ENCODE results near the gene CD300C.
"Not testable (repeated sequence)": the region's sequence is repeated elsewhere in the genome, so short reads cannot be mapped to it uniquely, and the experiment has no call there.

CD300C gene

DNA sequence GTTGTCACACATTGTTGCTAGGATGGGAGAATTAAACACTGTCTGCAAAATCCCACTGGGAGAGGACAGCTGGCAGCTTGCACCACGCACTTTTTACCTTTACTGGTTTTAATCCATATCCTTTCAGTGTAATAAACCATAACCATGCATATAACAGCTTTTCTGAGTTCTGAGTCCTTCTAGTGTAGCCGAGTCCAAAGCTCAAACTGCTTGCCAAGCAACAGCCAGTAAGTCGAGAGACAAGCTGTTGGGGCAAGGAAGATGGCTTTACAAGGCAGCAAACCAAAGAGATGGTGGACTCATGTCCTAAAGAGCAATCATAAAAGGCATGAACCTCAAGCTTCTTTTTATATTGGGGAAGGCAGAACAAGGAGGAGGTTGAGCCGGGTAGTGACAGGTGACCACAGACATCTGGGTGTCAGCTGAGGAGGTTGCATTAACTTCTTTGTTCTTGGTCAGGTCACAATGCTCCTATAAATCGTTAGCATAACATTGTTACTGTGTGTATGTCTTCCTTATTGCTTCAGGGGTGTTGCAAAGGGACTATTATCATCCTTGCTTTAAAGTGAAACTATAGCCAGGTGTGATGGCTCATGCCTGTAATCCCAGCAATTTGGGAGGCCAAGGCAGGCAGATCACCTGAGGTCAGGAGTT is 28.7 kb upstream of the CD300C start:
- no peak overlapping the region for H3K27ac ChIP-seq (ENCODE audit: low read length)
- H3K4me3 ChIP-seq (ENCODE audit: low read length) = no peak overlapping the region
- H3K36me3 ChIP-seq (replicated peaks; ENCODE audit: insufficient read depth, low read length) = no peaks in the 10 kb centered on the region
- H3K9me2 ChIP-seq (replicated peaks; ENCODE audit: insufficient read depth, low read length) = no peaks in the 10 kb centered on the region
- no peak for DNase-seq
- H3K4me2 ChIP-seq (ENCODE audit: low read depth, low read length) = no peak overlapping the region
- no peaks in the 10 kb centered on the region for H4K20me1 ChIP-seq (ENCODE audit: insufficient read depth, low read length)
- H3K9me3 ChIP-seq (replicated peaks; ENCODE audit: insufficient read depth, low read length) = no peaks in the 10 kb centered on the region
- H2AFZ ChIP-seq (ENCODE audit: low read length) = no peak overlapping the region
- H3K79me2 ChIP-seq (ENCODE audit: low read length) = no peaks in the 10 kb centered on the region
- H3K9ac ChIP-seq (ENCODE audit: low read length) = no peak overlapping the region
- H3K4me1 ChIP-seq (ENCODE audit: low read length) = no peaks in the 10 kb centered on the region
- peaks cover 93% of the 10 kb centered on the region for H3K27me3 ChIP-seq (replicated peaks; ENCODE audit: insufficient read depth, low read length)
- TF ChIP-seq CTCF (IDR thresholded peaks at IDR 0.05; ENCODE audit: low read length) = no peak
- TF ChIP-seq EZH2phosphoT487 (IDR thresholded peaks at IDR 0.05; ENCODE audit: low read length) = no peak
- TF ChIP-seq EZH2 (optimal IDR thresholded peaks at IDR 0.05; ENCODE audit: low read depth, low read length) = no peak
- H3F3A ChIP-seq (ENCODE audit: insufficient read depth, low read length) = no peaks in the 10 kb centered on the region

DNA sequence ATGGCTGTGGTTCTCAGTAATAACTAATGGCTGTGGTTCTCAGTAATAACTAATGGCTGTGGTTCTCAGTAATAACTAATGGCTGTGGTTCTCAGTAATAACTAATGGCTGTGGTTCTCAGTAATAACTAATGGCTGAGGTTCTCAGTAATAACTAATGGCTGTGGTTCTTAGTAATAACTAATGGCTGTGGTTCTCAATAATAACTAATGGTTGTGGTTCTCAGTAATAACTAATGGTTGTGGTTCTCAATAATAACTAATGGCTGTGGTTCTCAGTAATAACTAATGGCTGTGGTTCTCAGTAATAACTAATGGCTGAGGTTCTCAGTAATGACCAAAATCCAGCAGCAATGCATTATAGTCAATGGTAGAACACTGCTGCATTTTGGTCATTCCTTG is 27.7 kb upstream of the CD300C start:
- H3K4me2 ChIP-seq (ENCODE audit: low read depth, low read length); H3K27ac ChIP-seq (ENCODE audit: low read length); H3K9me2 ChIP-seq (replicated peaks; ENCODE audit: insufficient read depth, low read length); H3K4me1 ChIP-seq (ENCODE audit: low read length); H2AFZ ChIP-seq (ENCODE audit: low read length); H3K9ac ChIP-seq (ENCODE audit: low read length); DNase-seq; H4K20me1 ChIP-seq (ENCODE audit: insufficient read depth, low read length); H3K36me3 ChIP-seq (replicated peaks; ENCODE audit: insufficient read depth, low read length); H3K79me2 ChIP-seq (ENCODE audit: low read length); H3F3A ChIP-seq (ENCODE audit: insufficient read depth, low read length); H3K4me3 ChIP-seq (ENCODE audit: low read length); H3K9me3 ChIP-seq (replicated peaks; ENCODE audit: insufficient read depth, low read length): not testable (repeated sequence)
- H3K27me3 ChIP-seq (replicated peaks; ENCODE audit: insufficient read depth, low read length) = peaks cover 86% of the 10 kb centered on the region

GRCh38 chr17:74573169-74573568 is 27.3 kb upstream of the CD300C start:
- H3K4me2 ChIP-seq (ENCODE audit: low read depth, low read length) = no peak overlapping the region
- H3K9me3 ChIP-seq (replicated peaks; ENCODE audit: insufficient read depth, low read length) = no peaks in the 10 kb centered on the region
- no peaks in the 10 kb centered on the region for H4K20me1 ChIP-seq (ENCODE audit: insufficient read depth, low read length)
- H3K9ac ChIP-seq (ENCODE audit: low read length) = no peak overlapping the region
- DNase-seq = no peak
- no peaks in the 10 kb centered on the region for H3K4me1 ChIP-seq (ENCODE audit: low read length)
- no peak overlapping the region for H3K4me3 ChIP-seq (ENCODE audit: low read length)
- no peaks in the 10 kb centered on the region for H3K79me2 ChIP-seq (ENCODE audit: low read length)
- H3F3A ChIP-seq (ENCODE audit: insufficient read depth, low read length) = no peaks in the 10 kb centered on the region
- peaks cover 84% of the 10 kb centered on the region for H3K27me3 ChIP-seq (replicated peaks; ENCODE audit: insufficient read depth, low read length)
- no peaks in the 10 kb centered on the region for H3K9me2 ChIP-seq (replicated peaks; ENCODE audit: insufficient read depth, low read length)
- TF ChIP-seq EZH2 (optimal IDR thresholded peaks at IDR 0.05; ENCODE audit: low read depth, low read length) (no peak), CTCF (IDR thresholded peaks at IDR 0.05; ENCODE audit: low read length) (no peak), EZH2phosphoT487 (IDR thresholded peaks at IDR 0.05; ENCODE audit: low read length) (no peak)
- no peak overlapping the region for H2AFZ ChIP-seq (ENCODE audit: low read length)
- no peaks in the 10 kb centered on the region for H3K36me3 ChIP-seq (replicated peaks; ENCODE audit: insufficient read depth, low read length)
- H3K27ac ChIP-seq (ENCODE audit: low read length) = no peak overlapping the region

- no peak for DNase-seq
- no peak overlapping the region for H3K4me2 ChIP-seq (ENCODE audit: low read depth, low read length)
- no peaks in the 10 kb centered on the region for H4K20me1 ChIP-seq (ENCODE audit: insufficient read depth, low read length)
- H3F3A ChIP-seq (ENCODE audit: insufficient read depth, low read length) = no peaks in the 10 kb centered on the region
- TF ChIP-seq EZH2 (optimal IDR thresholded peaks at IDR 0.05; ENCODE audit: low read depth, low read length) (no peak), EZH2phosphoT487 (IDR thresholded peaks at IDR 0.05; ENCODE audit: low read length) (no peak), CTCF (IDR thresholded peaks at IDR 0.05; ENCODE audit: low read length) (no peak)
- no peaks in the 10 kb centered on the region for H3K79me2 ChIP-seq (ENCODE audit: low read length)
- H3K4me3 ChIP-seq (ENCODE audit: low read length) = no peak overlapping the region
- H3K4me1 ChIP-seq (ENCODE audit: low read length) = no peaks in the 10 kb centered on the region
- no peaks in the 10 kb centered on the region for H3K9me3 ChIP-seq (replicated peaks; ENCODE audit: insufficient read depth, low read length)
- no peak overlapping the region for H3K27ac ChIP-seq (ENCODE audit: low read length)
- peaks cover 86% of the 10 kb centered on the region for H3K27me3 ChIP-seq (replicated peaks; ENCODE audit: insufficient read depth, low read length)
- no peaks in the 10 kb centered on the region for H3K36me3 ChIP-seq (replicated peaks; ENCODE audit: insufficient read depth, low read length)
- no peaks in the 10 kb centered on the region for H3K9me2 ChIP-seq (replicated peaks; ENCODE audit: insufficient read depth, low read length)
- no peak overlapping the region for H3K9ac ChIP-seq (ENCODE audit: low read length)
- no peak overlapping the region for H2AFZ ChIP-seq (ENCODE audit: low read length)
Measured at GRCh38 chr17:74571621-74572270, 25.8 kb upstream of the CD300C start.

Measured in MM.1S (cell line).